GM19193 (cell line): ENCODE results near the gene RASGEF1B.

ENCODE experiments used
- POLR2A ChIP-seq: IDR thresholded peaks from 4 replicates; pipeline ENCODE4 v1.6.1; 2011; ENCODE audit not compliant: insufficient read depth, insufficient read length; ENCODE audit errors: extremely low read depth

RASGEF1B gene

GRCh38 chr4:81505004-81505598 lies 33.4 kb upstream of the RASGEF1B start:
- no peak for TF ChIP-seq POLR2A

DNA sequence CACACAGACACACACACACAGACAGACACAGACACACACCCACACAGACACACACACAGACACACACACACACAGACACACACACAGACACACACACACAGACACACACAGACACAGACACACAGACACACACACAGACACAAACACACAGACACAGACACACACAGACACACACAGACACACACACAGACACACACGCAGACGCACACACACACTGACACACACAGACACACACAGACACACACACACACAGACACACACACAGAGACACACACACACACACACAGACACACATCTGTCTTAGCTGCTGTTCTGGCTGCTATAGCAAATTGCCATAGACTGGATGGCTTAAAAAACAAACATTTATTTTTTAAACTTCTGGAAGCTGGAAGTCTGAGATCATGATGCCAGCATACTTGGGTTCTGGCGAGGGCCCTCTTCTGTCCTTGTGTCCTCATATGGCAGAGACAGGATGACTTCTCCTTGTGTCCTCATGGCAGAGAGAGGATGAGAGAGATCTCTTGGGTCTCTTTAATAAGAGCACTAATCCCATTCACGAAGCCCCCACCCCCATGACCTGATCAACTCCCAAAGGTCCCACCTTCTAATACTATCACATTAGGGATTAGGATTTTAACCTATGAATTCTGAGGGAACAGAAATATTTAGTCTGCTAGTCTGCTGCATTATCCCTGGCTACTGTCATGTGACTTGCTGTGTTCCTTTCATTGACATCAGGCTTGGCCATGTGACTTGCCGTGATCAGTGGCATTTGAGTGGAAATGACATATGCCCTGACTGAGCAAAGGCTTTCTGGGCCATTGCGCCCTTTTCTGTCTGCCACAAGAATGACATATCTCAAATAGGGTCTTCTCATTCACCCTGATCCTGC lies 32.7 kb upstream of the RASGEF1B start:
- no peak for TF ChIP-seq POLR2A

DNA sequence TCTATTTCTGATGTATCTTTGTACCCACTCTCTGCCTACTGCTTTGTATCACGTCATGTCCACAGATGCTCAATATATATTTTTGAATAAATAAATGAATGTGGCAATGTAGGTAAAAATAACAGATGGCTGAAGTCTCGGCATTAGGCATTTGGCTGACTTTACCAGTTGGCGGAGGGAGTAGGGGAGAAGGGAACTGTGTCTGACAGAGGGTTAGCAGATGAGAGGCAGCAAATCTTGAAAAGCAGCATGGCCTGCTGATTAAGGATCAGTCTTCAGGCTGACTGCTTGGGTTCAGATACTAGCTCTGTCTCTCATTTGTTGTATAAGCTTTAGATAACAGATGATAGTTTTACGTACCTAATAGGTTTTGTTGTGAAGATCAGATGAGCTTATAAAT lies 31.9 kb upstream of the RASGEF1B start:
- no peak for TF ChIP-seq POLR2A

GRCh38 chr4:81502564-81502963 lies 30.9 kb upstream of the RASGEF1B start:
- no peak for TF ChIP-seq POLR2A

- no peak for TF ChIP-seq POLR2A
Measured at GRCh38 chr4:81499840-81500239, 28.1 kb upstream of the RASGEF1B start.

DNA sequence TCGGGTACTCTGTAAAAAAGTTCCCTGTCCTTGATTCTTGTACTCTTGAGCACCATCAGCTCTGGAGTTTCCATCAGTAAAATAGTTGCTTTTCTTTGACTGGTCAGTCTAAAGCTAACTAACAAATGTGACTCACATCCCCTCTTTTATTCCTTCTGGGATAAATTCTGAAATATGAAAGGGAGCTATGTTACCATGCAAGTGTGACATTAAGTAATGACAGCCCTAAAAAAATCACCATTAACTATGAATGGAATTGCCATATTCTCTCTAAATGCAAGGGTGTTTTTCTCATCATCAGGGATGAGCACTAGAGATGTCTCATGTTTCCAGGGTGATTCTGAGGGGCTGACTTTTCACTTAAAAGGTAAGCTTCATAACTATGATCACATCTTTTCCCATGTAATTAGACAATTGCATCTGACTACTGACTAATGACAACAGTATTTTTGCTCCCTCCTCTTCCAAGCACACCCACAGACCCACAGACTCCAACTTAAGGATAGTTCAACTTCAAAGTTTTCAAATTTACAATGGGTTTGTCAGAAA lies 26.9 kb upstream of the RASGEF1B start:
- no peak for TF ChIP-seq POLR2A

DNA sequence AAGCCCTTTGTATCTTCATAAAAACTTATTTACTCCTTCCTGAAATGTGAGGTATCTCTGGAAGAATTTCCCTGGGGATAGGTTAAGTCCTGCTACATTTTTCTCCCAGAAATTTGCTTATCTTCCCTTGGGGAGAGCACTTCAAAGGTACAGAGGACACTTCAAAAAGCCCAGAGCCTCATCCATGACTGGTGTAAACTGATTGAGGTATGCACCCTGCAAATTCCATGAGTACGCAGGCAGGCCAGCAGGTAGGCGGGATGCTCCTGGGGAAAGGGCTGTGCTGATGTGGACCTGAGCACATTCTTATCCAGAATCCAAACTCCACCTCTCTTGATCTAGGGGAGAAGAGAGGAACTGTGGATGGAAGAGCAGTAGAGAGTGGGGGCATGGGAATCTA lies 26.3 kb upstream of the RASGEF1B start:
- no peak for TF ChIP-seq POLR2A

GRCh38 chr4:81495345-81495744 lies 23.6 kb upstream of the RASGEF1B start:
- no peak for TF ChIP-seq POLR2A

GRCh38 chr4:81494031-81494431 lies 22.3 kb upstream of the RASGEF1B start:
- no peak for TF ChIP-seq POLR2A

DNA sequence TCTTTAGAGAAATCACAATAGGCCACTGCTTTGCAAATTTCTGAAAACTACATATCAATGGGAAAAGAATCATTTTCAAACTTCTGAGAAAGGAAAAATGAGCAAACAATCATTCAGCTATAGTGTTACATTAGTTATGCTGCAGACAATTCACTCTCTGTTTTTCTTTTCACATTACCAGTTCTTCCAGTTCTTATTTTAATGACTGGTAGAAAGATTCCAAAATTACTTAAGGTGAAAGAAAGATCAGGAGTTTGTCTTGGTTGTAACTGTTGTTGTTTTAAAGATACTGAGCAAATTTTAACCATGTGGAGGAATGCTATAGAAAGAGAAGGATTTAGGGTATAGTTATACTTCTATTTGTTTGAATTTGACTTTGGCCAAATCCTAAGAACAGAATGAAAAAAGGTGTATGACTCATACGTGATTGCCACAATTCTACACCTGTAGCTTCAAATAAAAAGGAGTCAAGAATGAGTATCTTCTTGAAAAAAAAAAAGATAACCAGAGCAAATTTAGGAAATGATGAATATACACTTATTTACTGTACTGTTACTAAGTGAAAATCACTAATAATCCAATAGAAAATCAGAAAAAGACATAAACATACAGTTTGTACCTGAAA lies 21.0 kb upstream of the RASGEF1B start:
- no peak for TF ChIP-seq POLR2A

DNA sequence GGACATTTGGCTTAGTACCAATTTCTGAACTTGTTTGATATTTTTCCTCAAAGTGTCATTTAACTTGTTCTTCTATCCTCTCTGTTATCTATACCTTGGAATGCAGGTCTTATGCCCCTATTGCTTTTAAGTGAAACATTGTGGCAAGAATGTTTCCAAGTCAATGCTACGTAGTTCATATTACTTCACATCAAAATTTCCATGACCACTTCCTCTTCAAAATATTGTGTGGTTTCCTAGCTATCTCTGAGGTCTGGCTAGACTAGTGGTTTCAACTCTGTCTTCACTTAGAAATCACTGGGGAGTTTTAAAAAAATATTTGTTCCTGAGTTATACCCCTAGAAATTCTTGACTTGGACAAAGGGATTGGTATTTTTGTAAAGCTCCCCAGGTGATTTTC lies 20.2 kb upstream of the RASGEF1B start:
- no peak for TF ChIP-seq POLR2A

DNA sequence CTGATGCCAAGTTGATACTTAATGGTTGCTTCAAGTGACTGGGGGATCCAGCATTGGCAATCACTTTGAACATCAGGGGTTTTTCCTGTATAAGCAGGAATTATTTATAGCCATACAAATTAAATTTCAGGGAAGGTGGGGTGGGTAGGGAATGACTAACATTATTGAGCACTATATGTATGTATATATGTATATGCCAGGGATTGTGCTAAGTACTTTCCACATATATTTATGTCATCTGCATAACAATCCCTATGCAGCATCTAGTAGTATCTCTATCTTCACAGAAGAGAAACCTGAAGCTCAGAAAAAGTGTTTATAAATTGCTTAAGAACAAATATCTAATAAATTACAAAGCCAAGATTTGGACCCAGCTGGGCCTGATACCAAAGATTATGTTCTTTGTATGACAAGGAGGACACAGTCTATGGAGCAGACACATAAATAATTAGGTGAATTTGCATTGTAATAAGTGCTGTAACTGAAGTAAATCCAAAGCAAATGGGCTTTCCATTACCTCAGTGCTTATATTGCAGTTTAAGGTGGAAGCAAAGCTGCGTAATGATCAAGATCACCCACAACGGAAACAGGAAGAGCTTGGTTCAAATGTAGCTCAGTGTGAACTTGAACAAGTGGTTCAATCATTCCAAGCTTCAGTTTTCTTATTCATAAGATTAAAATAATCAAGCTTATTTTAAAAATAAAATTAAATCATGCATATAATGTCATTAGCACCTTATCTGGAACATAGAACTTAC lies 18.9 kb upstream of the RASGEF1B start:
- no peak for TF ChIP-seq POLR2A

GRCh38 chr4:81486502-81486901 lies 14.8 kb upstream of the RASGEF1B start:
- no peak for TF ChIP-seq POLR2A

DNA sequence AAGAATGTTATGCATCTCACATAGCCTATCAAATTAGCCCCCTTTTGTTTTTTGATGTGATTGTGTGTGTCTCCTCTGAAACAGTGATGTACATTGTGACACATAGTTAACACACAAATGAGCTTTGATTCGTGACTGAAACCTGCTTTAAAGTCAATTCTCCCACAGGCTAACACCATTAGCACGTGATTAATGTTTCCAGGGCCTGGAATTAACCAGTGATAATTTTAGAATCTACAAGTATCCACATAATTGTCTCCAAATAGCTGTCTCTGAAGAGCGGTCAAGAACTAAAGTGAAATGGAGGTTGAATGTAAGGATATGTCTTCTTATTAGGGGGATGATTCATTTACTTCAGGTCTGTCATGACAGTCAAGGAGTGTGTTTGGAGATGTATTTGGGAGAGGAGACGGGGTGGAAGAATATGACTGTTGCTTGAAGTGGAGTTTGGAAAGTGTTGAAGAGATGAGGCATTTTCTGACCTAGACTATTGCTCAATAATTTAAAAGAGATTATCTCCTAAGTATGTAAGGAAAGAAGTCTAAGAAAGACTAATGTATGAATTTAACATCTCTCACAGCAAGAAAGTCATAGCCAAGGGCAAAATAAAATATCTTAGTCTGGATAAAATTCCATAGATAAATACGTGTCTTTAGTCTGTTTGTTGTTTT lies 13.7 kb upstream of the RASGEF1B start:
- no peak for TF ChIP-seq POLR2A
